HUES64 (cell line): ENCODE data around the gene LYRM4.

Source experiments
- H3K27ac ChIP-seq: 2 replicates; pipeline ENCODE4 v1.7.0; 2013; ENCODE audit warnings: low read depth, low read length, inconsistent platforms
- H3K27me3 ChIP-seq: 2 replicates; pipeline ENCODE4 v1.6.1; 2013; ENCODE audit warnings: mild to moderate bottlenecking, low read length; ENCODE audit not compliant: insufficient read depth
- H3K36me3 ChIP-seq: 2 replicates; pipeline ENCODE4 v1.6.1; 2013; ENCODE audit warnings: mild to moderate bottlenecking, low read length; ENCODE audit not compliant: insufficient read depth
- H3K4me1 ChIP-seq: 2 replicates; pipeline ENCODE4 v1.6.1; 2013; ENCODE audit warnings: mild to moderate bottlenecking, low read length, moderate library complexity; ENCODE audit not compliant: insufficient read depth
- H3K4me3 ChIP-seq: 2 replicates; pipeline ENCODE4 v1.5.1; 2013; ENCODE audit warnings: mild to moderate bottlenecking, low read length, moderate library complexity
- H3K9ac ChIP-seq: 2 replicates; pipeline ENCODE4 v1.6.1; 2013; ENCODE audit warnings: mild to moderate bottlenecking, low read depth, low read length
- H3K9me3 ChIP-seq: 2 replicates; pipeline ENCODE4 v1.6.1; 2013; ENCODE audit warnings: low read depth, low read length; ENCODE audit not compliant: insufficient read depth
- WGBS: fragments of 150-250, 120-280 bp; methylation state at CpG from one replicate; pipeline ENCODE4 v1.1.7; 2013; ENCODE audit warnings: missing lambda C conversion rate; 5-methylcytosine and 5-hydroxymethylcytosine counted together

Gene LYRM4

DNA sequence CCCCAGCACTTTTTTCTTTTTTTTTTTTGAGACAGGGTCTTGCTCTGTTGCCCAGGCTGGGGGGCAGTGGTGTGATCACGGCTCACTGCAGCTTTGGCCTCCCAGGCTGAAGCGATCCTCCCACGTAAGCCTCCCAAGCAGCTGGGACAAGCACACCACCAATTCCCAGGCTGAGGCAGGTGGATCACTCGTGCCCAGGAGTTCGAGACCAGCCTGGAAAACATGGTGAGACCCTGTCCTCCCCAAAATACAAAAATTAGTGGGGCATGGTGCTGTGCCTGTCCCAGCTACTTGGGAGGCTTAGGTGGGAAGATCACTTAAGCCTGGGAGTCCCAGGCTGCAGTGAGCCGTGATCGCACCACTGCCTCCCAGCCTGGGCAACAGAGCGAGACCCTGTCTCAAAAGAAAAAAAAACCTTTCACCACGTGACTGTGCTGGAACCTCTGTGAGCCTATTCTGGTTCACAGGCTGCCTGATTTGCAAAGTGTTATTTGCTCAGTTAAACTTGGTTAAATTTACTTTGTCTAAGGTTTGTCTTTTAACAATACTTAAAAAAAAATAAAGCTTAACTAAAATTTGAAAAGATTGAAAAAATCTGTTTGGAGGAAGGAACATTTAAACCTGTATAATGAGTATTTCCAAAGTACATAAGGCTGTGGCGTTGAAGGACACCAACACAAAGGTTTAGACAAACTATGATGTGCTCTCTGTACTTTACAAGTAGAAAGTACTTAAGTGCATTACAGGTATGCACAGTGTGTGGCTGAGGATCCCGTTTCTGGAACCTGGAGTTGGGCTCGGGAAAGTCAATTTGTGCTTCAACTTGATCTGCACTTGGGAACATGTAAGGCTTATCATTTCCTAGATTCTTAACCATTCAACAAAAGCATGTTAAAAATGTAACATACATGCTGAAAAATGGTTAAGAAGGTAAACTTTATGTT lies 120.7 kb downstream of the LYRM4 start:
- WGBS, result 93% methylated on average over 12 of the region's 12 CpGs
- H3K4me1 ChIP-seq, result peaks cover 11% of the 10 kb centered on the region
- H3K9ac ChIP-seq, result no peak overlapping the region
- no peak overlapping the region for H3K27ac ChIP-seq
- no peaks in the 10 kb centered on the region for H3K9me3 ChIP-seq
- no peak overlapping the region for H3K4me3 ChIP-seq
- 0 out of 2 replicates have a peak, but pooled peaks cover 3% of the 10 kb centered on the region for H3K27me3 ChIP-seq
- no peaks in the 10 kb centered on the region for H3K36me3 ChIP-seq

DNA sequence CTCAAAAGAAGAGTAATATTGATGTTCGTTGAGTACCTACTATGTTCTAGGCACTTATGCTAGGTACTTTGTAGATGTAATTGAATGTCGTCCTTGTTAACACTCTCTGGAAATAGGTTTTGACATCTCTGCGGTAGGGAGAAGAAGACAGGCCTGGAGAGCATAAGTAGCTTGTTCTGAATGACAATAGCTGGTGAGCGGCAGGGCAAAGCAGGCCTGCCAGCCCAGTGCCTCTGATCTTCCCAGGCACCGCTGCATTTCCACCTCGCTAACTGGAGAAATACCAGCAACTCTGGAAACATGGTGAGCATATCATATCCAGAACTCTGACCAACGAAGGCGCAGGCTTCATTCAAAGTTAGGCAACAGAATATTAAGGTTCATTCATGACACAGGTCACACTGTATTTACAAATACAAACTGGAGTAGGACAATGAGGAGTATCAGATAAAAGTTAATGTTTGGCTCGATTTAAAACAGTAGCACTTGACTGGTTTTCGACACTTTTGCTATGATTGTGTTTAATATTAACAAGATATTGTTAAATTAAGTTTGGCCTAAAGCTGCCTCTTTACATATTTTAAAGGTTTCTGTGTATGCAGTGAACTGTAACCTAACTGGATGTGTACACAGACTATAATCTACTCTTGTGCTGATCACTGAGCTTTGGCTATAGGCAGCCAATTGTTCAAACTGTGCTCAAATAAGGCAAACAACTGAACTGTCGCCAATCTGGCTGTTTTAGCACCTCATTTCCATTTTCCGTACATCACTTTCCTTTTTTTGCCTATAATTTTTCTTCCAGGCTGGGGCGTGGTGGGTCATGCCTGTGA lies 121.5 kb downstream of the LYRM4 start:
- 36% methylated on average over 13 of the region's 13 CpGs for WGBS
- H3K4me3 ChIP-seq, result no peak overlapping the region

DNA sequence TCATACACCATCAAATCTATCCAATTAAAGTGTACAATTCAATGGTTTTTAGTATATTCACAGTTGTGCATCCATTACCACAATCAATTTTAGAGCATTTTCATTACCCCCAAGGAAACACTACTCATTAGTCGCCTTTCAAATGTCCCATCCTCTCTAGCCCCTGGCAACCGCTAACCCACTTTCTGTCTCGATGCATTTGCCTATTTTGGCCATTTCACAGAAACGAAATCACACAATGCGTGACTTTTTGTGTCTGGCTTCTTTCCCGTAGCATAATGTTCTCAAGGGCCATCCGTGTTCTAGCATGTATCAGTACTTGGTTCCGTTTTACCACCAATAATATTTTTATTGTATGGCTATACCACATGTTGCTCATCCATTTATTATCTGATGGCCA lies 123.9 kb downstream of the LYRM4 start:
- no peaks in the 10 kb centered on the region for H3K9me3 ChIP-seq
- H3K36me3 ChIP-seq, result no peaks in the 10 kb centered on the region
- 0 out of 2 replicates have a peak, but pooled peaks cover 3% of the 10 kb centered on the region for H3K27me3 ChIP-seq
- no peak overlapping the region for H3K4me3 ChIP-seq
- H3K9ac ChIP-seq, result no peak overlapping the region
- H3K27ac ChIP-seq, result no peak overlapping the region
- WGBS, result 91% methylated on average over 8 of the region's 8 CpGs
- H3K4me1 ChIP-seq, result peaks cover 32% of the 10 kb centered on the region

More for the DNA sequence above, 121.5 kb downstream of the LYRM4 start:
- no peak overlapping the region for H3K9ac ChIP-seq
- H3K4me1 ChIP-seq, result peaks cover 11% of the 10 kb centered on the region
- no peaks in the 10 kb centered on the region for H3K36me3 ChIP-seq
- H3K9me3 ChIP-seq, result no peaks in the 10 kb centered on the region
- 0 out of 2 replicates have a peak, but pooled peaks cover 3% of the 10 kb centered on the region for H3K27me3 ChIP-seq
- H3K27ac ChIP-seq, result no peak overlapping the region

DNA sequence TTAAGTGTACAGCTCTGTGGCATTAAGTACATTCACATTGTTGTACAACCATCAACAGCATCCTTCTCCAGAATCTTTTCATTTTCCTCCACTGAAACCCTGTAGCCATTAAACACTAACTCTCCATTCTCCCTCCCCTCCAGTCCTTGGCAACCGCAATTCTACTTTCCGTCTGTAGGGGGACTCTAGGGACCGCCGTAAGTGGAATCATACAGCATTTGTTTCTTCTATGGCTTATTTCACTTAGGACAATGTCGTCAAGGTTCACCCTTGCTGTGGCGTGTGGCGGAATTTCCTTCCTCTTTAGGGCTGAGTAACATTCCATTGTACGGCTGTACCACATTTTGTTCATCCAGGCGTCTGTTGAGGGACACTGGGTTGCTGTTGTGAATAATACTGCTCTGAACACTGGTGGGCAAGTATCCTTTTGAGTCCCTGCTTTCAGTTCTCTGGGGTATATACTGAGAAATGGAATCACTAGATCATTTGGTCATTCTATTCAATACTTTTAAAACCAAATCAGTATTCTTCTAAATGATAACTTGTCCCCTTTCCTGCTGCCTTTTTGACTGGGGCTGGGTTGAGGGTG lies 124.9 kb downstream of the LYRM4 start:
- Histone ChIP-seq H3K9ac (no peak overlapping the region), H3K27ac (no peak overlapping the region), H3K4me1 (peaks cover 42% of the 10 kb centered on the region), H3K27me3 (0 out of 2 replicates have a peak, but pooled peaks cover 3% of the 10 kb centered on the region), H3K4me3 (no peak overlapping the region), H3K9me3 (no peaks in the 10 kb centered on the region), H3K36me3 (no peaks in the 10 kb centered on the region)
- whole genome bisulfite sequencing, result 47% methylated on average over 9 of the region's 9 CpGs

DNA sequence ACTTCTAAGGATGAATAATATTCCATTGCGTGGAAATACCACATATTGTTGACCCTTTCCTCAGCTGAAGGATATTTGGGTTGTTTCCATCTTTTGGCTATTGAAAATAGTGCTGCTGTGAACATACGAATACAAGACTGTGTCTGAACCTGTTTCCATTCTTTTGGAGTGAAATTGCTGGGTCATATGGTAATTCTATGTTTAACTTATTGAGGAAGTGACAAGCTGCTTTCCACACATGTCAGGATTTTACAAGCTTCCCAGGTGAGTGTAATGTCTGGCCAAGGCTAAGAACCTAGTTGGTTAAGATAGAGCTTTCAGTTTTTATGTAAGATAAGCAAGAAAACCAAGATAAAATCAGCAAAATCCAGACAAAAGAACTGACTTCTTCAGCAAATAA lies 126.8 kb downstream of the LYRM4 start:
- Histone ChIP-seq H3K9ac (no peak overlapping the region), H3K9me3 (no peaks in the 10 kb centered on the region), H3K4me3 (no peak overlapping the region), H3K27me3 (no peaks in the 10 kb centered on the region), H3K27ac (no peak overlapping the region), H3K4me1 (peaks cover 40% of the 10 kb centered on the region), H3K36me3 (no peaks in the 10 kb centered on the region)
- WGBS, result 96% methylated on average over 2 of the region's 2 CpGs

DNA sequence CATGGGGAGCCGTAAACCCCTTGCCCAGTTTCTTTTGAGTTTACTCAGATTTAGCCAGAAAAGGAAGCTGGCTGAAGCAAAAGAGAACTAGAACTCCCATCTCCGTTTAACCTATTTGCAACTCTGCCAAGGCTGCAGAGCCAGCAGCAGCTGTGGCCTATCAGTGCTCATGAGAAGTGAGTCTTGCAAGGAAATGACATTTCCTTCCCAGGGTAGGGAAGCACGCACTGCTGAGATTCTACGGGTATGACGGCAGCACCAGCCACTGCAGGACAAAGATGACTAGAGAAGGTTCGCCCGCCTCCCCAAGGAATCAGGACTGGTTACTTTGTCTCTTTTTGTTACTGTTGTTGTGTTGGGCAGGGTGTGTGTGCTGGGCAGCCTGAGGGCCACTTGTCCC lies 128.0 kb downstream of the LYRM4 start:
- H3K4me3 ChIP-seq, result peak overlapping the region; percentile 19; the same call in 1 of the 2 replicates
- H3K36me3 ChIP-seq, result no peaks in the 10 kb centered on the region
- H3K9me3 ChIP-seq, result no peaks in the 10 kb centered on the region
- WGBS, result 30% methylated on average over 7 of the region's 7 CpGs
- peak overlapping the region; percentile 80 for H3K27ac ChIP-seq
- H3K9ac ChIP-seq, result no peak overlapping the region
- peaks cover 35% of the 10 kb centered on the region for H3K4me1 ChIP-seq
- H3K27me3 ChIP-seq, result no peaks in the 10 kb centered on the region

DNA sequence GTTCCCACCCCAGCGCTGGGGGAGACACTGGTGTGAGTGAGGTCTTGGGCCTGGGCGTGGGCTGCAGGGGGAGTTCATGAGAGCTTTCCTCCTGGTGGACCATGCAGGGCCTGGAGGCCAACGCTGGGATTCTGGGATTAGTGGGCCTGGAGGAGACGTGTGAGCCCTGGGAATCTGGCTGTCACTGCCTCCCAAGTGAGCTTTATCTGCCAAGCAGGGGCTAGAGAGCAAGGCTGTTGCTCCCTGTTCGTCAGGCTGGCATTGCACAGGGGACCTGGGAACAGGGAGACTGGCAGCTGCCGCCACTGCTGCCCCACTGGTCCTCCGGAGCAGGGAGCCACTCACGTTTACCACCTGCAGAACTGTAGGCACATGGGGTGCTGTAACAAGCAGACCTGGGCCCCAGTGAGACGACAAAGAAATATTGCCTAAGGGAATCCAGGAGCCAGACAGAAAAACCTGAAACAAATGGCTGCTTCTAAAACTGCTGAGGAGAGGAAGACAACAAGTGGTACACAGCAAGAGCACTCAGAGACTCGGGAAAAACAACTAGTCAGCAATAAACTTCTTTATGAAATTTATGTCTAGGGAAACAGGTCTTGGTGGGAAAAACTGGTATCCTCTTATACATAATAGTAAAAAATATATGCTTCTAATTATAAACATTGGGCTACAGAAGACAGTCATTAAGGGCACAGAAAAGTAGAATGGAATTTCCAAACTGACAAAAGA lies 130.4 kb downstream of the LYRM4 start:
- Histone ChIP-seq H3K4me1 (peaks cover 35% of the 10 kb centered on the region), H3K4me3 (no peak overlapping the region), H3K27me3 (no peaks in the 10 kb centered on the region), H3K9ac (no peak overlapping the region), H3K27ac (no peak overlapping the region), H3K9me3 (no peaks in the 10 kb centered on the region), H3K36me3 (no peaks in the 10 kb centered on the region)
- WGBS, result 87% methylated on average over 10 of the region's 10 CpGs

DNA sequence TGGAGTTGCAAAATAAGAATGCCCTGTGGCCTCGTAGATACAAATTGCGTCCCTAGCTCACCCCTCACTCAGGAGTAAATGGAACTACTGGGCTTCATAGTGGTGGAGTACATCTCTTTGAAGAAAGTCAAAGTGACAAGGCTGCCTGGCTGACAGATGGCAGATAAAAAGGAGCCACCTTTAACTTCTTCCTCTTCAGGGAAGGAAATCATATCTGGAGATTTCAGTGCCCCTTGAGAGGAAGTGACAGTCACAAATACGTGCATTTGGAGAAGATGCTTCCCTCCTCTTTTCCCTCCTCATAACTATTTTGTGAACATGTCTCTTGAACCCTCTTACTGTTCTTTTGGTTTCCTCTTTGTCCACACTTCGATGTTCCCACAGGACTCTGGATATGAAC lies 132.4 kb downstream of the LYRM4 start:
- Histone ChIP-seq H3K27me3 (no peaks in the 10 kb centered on the region), H3K27ac (no peak overlapping the region), H3K36me3 (no peaks in the 10 kb centered on the region), H3K9me3 (no peaks in the 10 kb centered on the region), H3K9ac (no peak overlapping the region), H3K4me3 (no peak overlapping the region), H3K4me1 (peaks cover 28% of the 10 kb centered on the region)
- WGBS, result 92% methylated on average over 4 of the region's 4 CpGs

DNA sequence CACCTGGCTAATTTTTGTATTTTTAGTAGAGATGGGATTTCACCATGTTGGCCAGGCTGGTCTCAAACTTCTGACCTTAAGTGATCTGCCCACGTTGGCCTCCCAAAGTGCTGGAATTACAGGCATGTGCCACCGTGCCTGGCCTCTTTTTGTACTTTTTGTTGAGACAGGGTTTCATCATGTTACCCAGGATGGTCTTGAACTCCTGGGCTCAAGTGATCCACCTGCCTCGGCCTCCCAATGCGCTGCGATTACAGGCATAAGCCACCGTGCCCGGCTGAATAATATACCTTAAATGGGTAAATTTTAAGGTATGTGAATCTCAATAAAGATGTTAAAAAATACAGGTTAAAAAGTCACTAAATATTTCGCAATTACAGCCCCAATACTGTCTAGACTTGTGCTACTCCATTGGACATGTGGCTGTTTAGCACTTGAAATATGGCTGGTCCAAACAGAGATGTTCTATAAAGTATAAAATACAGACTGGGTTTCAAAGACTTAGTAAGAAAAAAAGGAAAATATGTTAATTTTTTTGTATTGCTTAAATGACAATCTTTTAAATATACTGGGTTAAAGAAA lies 133.6 kb downstream of the LYRM4 start:
- Histone ChIP-seq H3K4me3 (no peak overlapping the region), H3K27me3 (no peaks in the 10 kb centered on the region), H3K36me3 (no peaks in the 10 kb centered on the region), H3K4me1 (peaks cover 17% of the 10 kb centered on the region), H3K9me3 (no peaks in the 10 kb centered on the region), H3K27ac (no peak overlapping the region), H3K9ac (no peak overlapping the region)
- WGBS, result 88% methylated on average over 8 of the region's 8 CpGs

DNA sequence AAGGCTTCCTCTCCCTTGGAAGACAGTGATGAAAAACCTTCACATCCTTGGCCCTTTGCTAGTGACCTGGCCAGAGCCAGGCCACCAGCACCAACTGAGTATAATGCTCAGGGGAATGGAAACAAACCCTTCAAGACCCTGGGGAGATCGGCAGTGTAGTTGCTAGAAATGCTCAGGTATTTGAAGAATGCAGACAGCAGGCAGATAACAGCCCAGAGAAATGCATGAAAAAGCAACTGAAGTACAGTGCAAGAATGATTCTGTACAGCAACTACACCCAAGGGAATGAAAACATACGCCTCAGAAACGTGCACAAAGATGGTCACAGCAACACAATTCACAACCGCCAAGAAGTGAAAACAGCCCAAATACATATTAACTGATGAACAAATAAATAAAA lies 134.5 kb downstream of the LYRM4 start:
- H3K4me3 ChIP-seq, result no peak overlapping the region
- no peaks in the 10 kb centered on the region for H3K27me3 ChIP-seq
- H3K36me3 ChIP-seq, result no peaks in the 10 kb centered on the region
- H3K4me1 ChIP-seq, result peaks cover 7% of the 10 kb centered on the region; the same call in 1 of the 2 replicates
- 55% methylated on average over 4 of the region's 4 CpGs for WGBS
- H3K9me3 ChIP-seq, result no peaks in the 10 kb centered on the region
- H3K9ac ChIP-seq, result no peak overlapping the region
- no peak overlapping the region for H3K27ac ChIP-seq
